Transverse colon (tissue), 4 donors: ENCODE measurements around the gene CCBE1.

ENCODE experiments used
- POLR2A ChIP-seq: fragments of 450-650 bp; IDR thresholded peaks from one replicate; pipeline ENCODE4 v1.6.1; 2016; ENCODE audit warnings: antibody characterized with exemption, mild to moderate bottlenecking, moderate library complexity
- POLR2AphosphoS5 ChIP-seq, 3 donors: sonication (generic); formaldehyde crosslinking; IDR thresholded peaks; one replicate each; pipeline ENCODE4 v1.6.1; 2016; ENCODE audit warnings: antibody characterized with exemption in 3 of 3
- TF ChIP-seq, protein P1 (sequence below), 5 experiments: fragments of 200-600 bp in 3 of 5; fragments of 450-650 bp in 2 of 5; sonication (generic) in 3 of 5; IDR thresholded peaks; 1 replicate in 2 of 5; 2 replicates in 3 of 5; pipeline ENCODE4 v1.5.1; 2016 to 2017; ENCODE audit warnings: antibody characterized with exemption in 5 of 5, inconsistent platforms in 3 of 5, mild to moderate bottlenecking in 2 of 5, moderate library complexity in 1 of 5

DNA sequence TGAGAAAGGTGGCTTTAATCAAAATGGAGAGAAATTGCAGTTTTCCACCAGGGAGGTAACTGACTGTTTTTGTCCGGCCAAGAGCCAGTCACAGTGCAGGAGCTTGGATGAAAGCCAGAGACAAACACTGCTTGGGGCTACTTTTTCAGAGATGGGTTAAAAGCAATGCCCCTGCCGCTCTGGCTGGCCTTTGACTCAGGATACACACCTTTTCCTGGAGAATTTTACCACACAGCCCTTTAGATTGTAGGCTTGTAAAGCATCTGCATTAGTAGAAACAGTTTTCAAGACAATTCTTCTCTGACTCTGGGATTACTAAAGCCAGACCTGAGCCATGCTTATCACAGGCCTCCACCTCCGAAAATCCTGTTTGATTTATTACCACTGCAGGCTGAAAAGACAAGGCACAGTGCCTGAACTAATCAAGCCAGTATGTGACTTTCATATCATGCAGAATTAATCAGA lies 79.7 kb downstream of the CCBE1 start:
- TF ChIP-seq POLR2A (no peak), POLR2AphosphoS5 (IDR thresholded peaks at IDR 0.05) (no peak)
- TF ChIP-seq, protein P1, sequence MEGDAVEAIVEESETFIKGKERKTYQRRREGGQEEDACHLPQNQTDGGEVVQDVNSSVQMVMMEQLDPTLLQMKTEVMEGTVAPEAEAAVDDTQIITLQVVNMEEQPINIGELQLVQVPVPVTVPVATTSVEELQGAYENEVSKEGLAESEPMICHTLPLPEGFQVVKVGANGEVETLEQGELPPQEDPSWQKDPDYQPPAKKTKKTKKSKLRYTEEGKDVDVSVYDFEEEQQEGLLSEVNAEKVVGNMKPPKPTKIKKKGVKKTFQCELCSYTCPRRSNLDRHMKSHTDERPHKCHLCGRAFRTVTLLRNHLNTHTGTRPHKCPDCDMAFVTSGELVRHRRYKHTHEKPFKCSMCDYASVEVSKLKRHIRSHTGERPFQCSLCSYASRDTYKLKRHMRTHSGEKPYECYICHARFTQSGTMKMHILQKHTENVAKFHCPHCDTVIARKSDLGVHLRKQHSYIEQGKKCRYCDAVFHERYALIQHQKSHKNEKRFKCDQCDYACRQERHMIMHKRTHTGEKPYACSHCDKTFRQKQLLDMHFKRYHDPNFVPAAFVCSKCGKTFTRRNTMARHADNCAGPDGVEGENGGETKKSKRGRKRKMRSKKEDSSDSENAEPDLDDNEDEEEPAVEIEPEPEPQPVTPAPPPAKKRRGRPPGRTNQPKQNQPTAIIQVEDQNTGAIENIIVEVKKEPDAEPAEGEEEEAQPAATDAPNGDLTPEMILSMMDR (IDR thresholded peaks at IDR 0.05) = no peak
